ENCODE results near the gene CPNE2. TPM values are rescaled to one million over a fixed set of nuclear protein-coding genes. Genes with fewer than 3 reads are reported as not detected.

Gene CPNE2
- total and polyA plus RNA-seq, 10 of the 15 experiments (the other 5 are each of a cell fraction or from before 2014, with no cell fraction given), result 3.1 to 22.1 (median 9.9) TPM

GRCh38 chr16:57123216-57123973, 31.0 kb downstream of the CPNE2 start (continued):
- no peak for TF ChIP-seq PKNOX1 (IDR thresholded peaks at IDR 0.05)
- TF ChIP-seq MLLT1 (IDR thresholded peaks at IDR 0.05), result no peak
- no peak for TF ChIP-seq IKZF2 (IDR thresholded peaks at IDR 0.05)
- TF ChIP-seq SIX5 (IDR thresholded peaks at IDR 0.05; ENCODE audit: low read depth, low read length, severe bottlenecking), result no peak

GRCh38 chr16:57123974-57124674, 31.7 kb downstream of the CPNE2 start:
- Histone ChIP-seq H3K4me3 (no peak overlapping the region), H3K4me2 (ENCODE audit: control insufficient read depth, insufficient read depth) (no peak overlapping the region), H3K27ac (ENCODE audit: control insufficient read depth, insufficient read depth) (no peak overlapping the region), H4K20me1 (ENCODE audit: control insufficient read depth, insufficient read depth) (no peaks in the 10 kb centered on the region), H3K9ac (ENCODE audit: control insufficient read depth, insufficient read depth, low read length) (no peak overlapping the region), H3K27me3 (replicated peaks in 1 of 2; ENCODE audit: control insufficient read depth in 2 of 2, insufficient read depth in 2 of 2, low read length in 1 of 2) (no peaks in the 10 kb centered on the region), H3K9me3 (replicated peaks; ENCODE audit: control insufficient read depth, insufficient read depth, low read length) (no peaks in the 10 kb centered on the region), H2AFZ (ENCODE audit: control insufficient read depth, low read depth, low read length) (no peak overlapping the region), H3K4me1 (ENCODE audit: control insufficient read depth, insufficient read depth, low read length) (peaks cover 38% of the 10 kb centered on the region), H3K36me3 (ENCODE audit: control insufficient read depth in 2 of 2, insufficient read depth in 2 of 2, low read length in 1 of 2) (no peaks in the 10 kb centered on the region), H3K79me2 (ENCODE audit: control insufficient read depth, insufficient read depth, low read length) (no peaks in the 10 kb centered on the region)
- in situ Hi-C loops (cut with MboI), result no loop called here
- no peak for DNase-seq (ENCODE audit: low read depth, low spot score)
- intact Hi-C loops (cut with micrococcal nuclease; ENCODE audit: unreplicated experiment), result no loop called here
- FAIRE-seq, result no peak
- ChIA-PET RAD21 (ENCODE audit: unreplicated experiment) (no interaction called here), SMC1A (ENCODE audit: uncharacterized antibody, unreplicated experiment) (no interaction called here), POLR2A (no interaction called here), CTCF (interaction anchor here (0.6 to 1.2 kb wide), 2 partner anchors 10 to 301 kb away, joined by 3 read pairs; no protein-coding TSS in a partner anchor)
- no peak for ATAC-seq
- no TSS peak for BruUV-seq (replicated peaks)
- 87% methylated on average over 10 of the region's 11 CpGs for WGBS (ENCODE audit: insufficient coverage, insufficient replicate concordance, low lambda C conversion rate, missing lambda C conversion rate)
- TF ChIP-seq E2F8 (IDR thresholded peaks at IDR 0.05; ENCODE audit: low read depth, partially characterized antibody) (no peak), ZBED1 (IDR thresholded peaks at IDR 0.05; ENCODE audit: borderline replicate concordance) (no peak), JUND (IDR thresholded peaks at IDR 0.05; ENCODE audit: low read depth, low read length) (no peak), ZBTB33 (IDR thresholded peaks at IDR 0.05) (no peak)
